PC-9 (cell line): Measurements from ENCODE around the gene SLCO4A1. TPM values are rescaled to one million over a fixed set of nuclear protein-coding genes. Genes with fewer than 3 reads are reported as not detected.

Experiments
- BruUV-seq: library from RNA; stranded (reverse); fragments of 400-500 nt; replicated peaks from 2 replicates; lab custom pipeline; 2021; lab: Mats Ljungman, UMichigan
- CTCF ChIA-PET: fragments of 300-600 bp; sonication (Branson Sonifier 250); formaldehyde crosslinking; loops from one replicate; lab custom pipeline; 2022; ENCODE audit warnings: antibody characterized with exemption; lab: Charles Lee
- POLR2A ChIA-PET: fragments of 300-600 bp; sonication (Branson Sonifier 250); formaldehyde crosslinking; loops from one replicate; lab custom pipeline; 2022; ENCODE audit warnings: antibody characterized with exemption; ENCODE audit not compliant: unreplicated experiment; lab: Charles Lee
- DNase-seq, 2 experiments: peaks; one replicate each; pipeline versions ENCODE4 v3.0.0 to v3.0.0-alpha.2; 2015 to 2022; ENCODE audit warnings: mixed read lengths in 1 of 2
- H2AFZ ChIP-seq: fragments of 200-600 bp; sonication (generic); 2 replicates; pipeline ENCODE4 v1.8.1; 2017; ENCODE audit warnings: antibody characterized with exemption
- H3F3A ChIP-seq: fragments of 200-600 bp; sonication (generic); 2 replicates; pipeline ENCODE4 v1.8.1; 2017; ENCODE audit warnings: antibody characterized with exemption, mild to moderate bottlenecking, low read depth; ENCODE audit not compliant: insufficient read depth
- H3K27ac ChIP-seq: fragments of 200-600 bp; sonication (generic); 2 replicates; pipeline ENCODE4 v1.6.1; 2016; ENCODE audit warnings: mixed run types
- H3K27me3 ChIP-seq: fragments of 200-600 bp; sonication (generic); 2 replicates; pipeline ENCODE4 v1.6.1; 2016; ENCODE audit warnings: low read depth, mixed run types; ENCODE audit not compliant: insufficient read depth
- H3K36me3 ChIP-seq: fragments of 200-600 bp; sonication (generic); 2 replicates; pipeline ENCODE4 v1.6.1; 2016; ENCODE audit warnings: low read depth, mixed run types
- H3K4me1 ChIP-seq: fragments of 200-600 bp; sonication (generic); replicated peaks from 2 replicates; pipeline ENCODE4 v1.6.1; 2016; ENCODE audit warnings: mixed run types; ENCODE audit not compliant: insufficient read depth
- H3K4me2 ChIP-seq: fragments of 200-600 bp; sonication (generic); 2 replicates; pipeline ENCODE4 v1.6.1; 2017; ENCODE audit warnings: mixed run types
- H3K4me3 ChIP-seq: fragments of 200-600 bp; sonication (generic); 2 replicates; pipeline ENCODE4 v1.6.1; 2016; ENCODE audit warnings: mixed run types
- H3K79me2 ChIP-seq: fragments of 200-600 bp; sonication (generic); 2 replicates; pipeline ENCODE4 v1.6.1; 2017; ENCODE audit warnings: low read depth, mixed run types
- H3K9me2 ChIP-seq: fragments of 200-600 bp; sonication (generic); 2 replicates; pipeline ENCODE4 v1.8.1; 2017; ENCODE audit warnings: mild to moderate bottlenecking; ENCODE audit not compliant: insufficient read depth
- H3K9me3 ChIP-seq: fragments of 200-600 bp; sonication (generic); 2 replicates; pipeline ENCODE4 v1.8.1; 2016; ENCODE audit warnings: low read depth; ENCODE audit not compliant: insufficient read depth
- H4K20me1 ChIP-seq: fragments of 200-600 bp; sonication (generic); 2 replicates; pipeline ENCODE4 v1.8.1; 2017; ENCODE audit not compliant: insufficient read depth
- EZH2 ChIP-seq: fragments of 200-600 bp; sonication (generic); IDR thresholded peaks from 2 replicates; pipeline ENCODE4 v1.8.0; 2017; ENCODE audit warnings: antibody characterized with exemption, low read depth
- intact Hi-C: fragments of 100-400 bp; cut with micrococcal nuclease; formaldehyde crosslinking; loops from one replicate; pipeline ENCODE4 v1.10.0; 2022; ENCODE audit not compliant: unreplicated experiment
- total RNA-seq: library from RNA; stranded (reverse); gene quantifications from 2 replicates; pipeline ENCODE4 v1.2.3, GENCODE V29; 2021
- TF ChIP-seq, protein P1 (sequence below): fragments of 200-600 bp; sonication (generic); conservative IDR thresholded peaks from 2 replicates; pipeline ENCODE4 v1.6.1; 2017; ENCODE audit warnings: mixed run types, antibody characterized with exemption, mild to moderate bottlenecking, moderate library complexity

The SLCO4A1 gene
- total RNA-seq, 1 experiment from 2014 or later, result 19.3 TPM

DNA sequence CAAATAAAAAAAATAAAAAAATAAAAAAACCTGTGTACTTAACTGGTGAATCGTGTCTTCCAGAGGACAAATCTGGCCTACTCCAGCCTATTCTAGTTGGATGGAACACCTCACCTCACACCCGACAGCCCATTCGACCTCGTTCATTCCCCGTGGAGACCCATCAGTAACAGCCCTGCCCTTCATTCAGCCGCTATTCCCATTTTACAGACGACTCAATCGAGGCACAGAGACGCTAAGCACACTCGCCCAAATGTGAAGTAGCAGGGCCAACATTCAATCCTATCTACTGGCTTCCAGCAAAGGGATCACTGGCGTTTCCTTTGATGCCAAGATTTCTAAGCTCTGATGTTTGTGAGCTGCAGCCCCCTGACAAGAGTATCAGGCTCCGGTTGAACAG is 64.6 kb downstream of the SLCO4A1 start:
- no TSS peak for BruUV-seq
- TF ChIP-seq, protein P1, sequence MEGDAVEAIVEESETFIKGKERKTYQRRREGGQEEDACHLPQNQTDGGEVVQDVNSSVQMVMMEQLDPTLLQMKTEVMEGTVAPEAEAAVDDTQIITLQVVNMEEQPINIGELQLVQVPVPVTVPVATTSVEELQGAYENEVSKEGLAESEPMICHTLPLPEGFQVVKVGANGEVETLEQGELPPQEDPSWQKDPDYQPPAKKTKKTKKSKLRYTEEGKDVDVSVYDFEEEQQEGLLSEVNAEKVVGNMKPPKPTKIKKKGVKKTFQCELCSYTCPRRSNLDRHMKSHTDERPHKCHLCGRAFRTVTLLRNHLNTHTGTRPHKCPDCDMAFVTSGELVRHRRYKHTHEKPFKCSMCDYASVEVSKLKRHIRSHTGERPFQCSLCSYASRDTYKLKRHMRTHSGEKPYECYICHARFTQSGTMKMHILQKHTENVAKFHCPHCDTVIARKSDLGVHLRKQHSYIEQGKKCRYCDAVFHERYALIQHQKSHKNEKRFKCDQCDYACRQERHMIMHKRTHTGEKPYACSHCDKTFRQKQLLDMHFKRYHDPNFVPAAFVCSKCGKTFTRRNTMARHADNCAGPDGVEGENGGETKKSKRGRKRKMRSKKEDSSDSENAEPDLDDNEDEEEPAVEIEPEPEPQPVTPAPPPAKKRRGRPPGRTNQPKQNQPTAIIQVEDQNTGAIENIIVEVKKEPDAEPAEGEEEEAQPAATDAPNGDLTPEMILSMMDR, result no peak
- TF ChIP-seq EZH2, result no peak
- Histone ChIP-seq H3K4me1 (peaks cover 53% of the 10 kb centered on the region), H3K9me3 (no peaks in the 10 kb centered on the region), H3K27me3 (no peaks in the 10 kb centered on the region), H3K4me2 (no peak overlapping the region), H3K36me3 (no peaks in the 10 kb centered on the region), H4K20me1 (no peaks in the 10 kb centered on the region), H2AFZ (no peak overlapping the region), H3F3A (peaks cover 34% of the 10 kb centered on the region), H3K4me3 (no peak overlapping the region), H3K27ac (no peak overlapping the region), H3K79me2 (peaks cover 18% of the 10 kb centered on the region), H3K9me2 (no peaks in the 10 kb centered on the region)
- ChIA-PET POLR2A (no interaction called here), CTCF (no interaction called here)
- intact Hi-C loops, result no loop called here
- no peak for DNase-seq

DNA sequence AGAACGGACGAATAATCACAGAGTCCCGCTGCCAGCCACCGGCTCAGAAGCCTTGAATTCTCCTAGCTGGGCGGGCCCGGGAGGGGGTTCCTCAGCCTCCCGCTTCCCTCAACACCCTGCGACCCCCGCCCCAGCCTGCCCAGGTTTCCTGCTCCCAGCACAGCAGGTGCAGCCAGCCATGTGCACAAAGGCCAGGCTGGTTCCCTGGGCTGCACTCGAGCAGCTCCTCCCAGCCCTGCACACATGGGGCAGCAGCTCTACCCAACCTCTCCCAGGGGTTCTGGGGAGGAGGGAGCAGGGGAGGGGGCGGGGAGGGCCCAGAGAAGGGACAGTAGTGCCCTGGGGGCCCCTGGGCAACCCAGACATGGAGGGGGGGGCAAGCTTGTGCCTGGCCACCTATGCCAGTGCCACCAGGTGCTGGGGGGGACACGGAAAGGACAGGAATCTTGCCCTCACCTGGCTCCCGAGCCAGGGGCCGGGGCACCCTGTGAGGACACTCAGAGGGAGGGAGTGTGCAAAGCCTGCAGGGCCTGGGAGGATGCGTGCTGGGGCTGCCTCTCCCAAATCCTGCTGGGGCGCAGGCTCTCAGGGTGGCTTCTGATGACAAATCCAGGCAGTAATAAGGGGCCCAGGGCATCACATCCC is 65.1 kb downstream of the SLCO4A1 start:
- TF ChIP-seq, protein P1, result no peak
- no peak for TF ChIP-seq EZH2
- CTCF ChIA-PET, result no interaction called here

DNA sequence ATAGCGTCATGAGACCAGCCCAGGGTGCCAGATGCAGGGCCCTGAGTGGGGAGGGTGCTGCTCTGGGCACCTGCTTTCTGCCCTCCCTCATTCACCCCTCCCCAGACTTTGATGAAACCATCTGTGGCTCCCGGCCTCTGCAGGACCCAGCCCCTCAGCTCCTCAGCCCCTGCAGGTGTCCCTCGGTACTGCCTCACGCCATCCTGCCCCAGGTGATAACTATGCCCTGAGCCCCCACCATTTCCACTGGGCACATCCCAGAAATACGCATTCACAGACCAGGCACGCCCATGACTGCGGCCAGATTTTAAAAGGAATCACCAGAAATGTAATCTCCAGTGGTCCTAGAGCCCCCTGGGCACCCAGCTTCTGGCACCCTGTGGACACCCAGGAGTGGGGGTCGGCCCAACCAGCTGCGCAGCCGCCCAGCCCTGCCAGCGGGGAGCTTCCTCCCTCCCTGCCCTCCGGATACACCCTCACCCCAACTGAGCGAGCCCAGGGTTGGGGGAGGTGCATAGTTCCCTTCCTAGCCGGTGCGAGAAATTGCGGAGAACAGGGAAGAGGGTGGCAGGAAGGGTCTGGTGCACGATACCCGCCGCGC is 65.7 kb downstream of the SLCO4A1 start:
- H3K4me2 ChIP-seq, result peak overlapping the region; percentile 73
- TF ChIP-seq EZH2, result no peak
- TF ChIP-seq, protein P1, result peak; percentile 67

More for the DNA sequence above, 65.1 kb downstream of the SLCO4A1 start:
- H3K4me3 ChIP-seq, result no peak overlapping the region
- no peak for DNase-seq
- H3K4me2 ChIP-seq, result peak overlapping the region; percentile 73; the same call in 1 of the 2 replicates
- H4K20me1 ChIP-seq, result no peaks in the 10 kb centered on the region
- no peak overlapping the region for H3K27ac ChIP-seq
- H3K27me3 ChIP-seq, result no peaks in the 10 kb centered on the region
- H3K4me1 ChIP-seq, result peaks cover 55% of the 10 kb centered on the region
- POLR2A ChIA-PET, result no interaction called here
- H3K9me3 ChIP-seq, result no peaks in the 10 kb centered on the region
- no peak overlapping the region for H2AFZ ChIP-seq
- peaks cover 22% of the 10 kb centered on the region for H3K79me2 ChIP-seq
- peaks cover 40% of the 10 kb centered on the region for H3F3A ChIP-seq
- intact Hi-C loops, result no loop called here
- BruUV-seq, result no TSS peak
- no peaks in the 10 kb centered on the region for H3K9me2 ChIP-seq
- H3K36me3 ChIP-seq, result no peaks in the 10 kb centered on the region

More for the DNA sequence above, 65.7 kb downstream of the SLCO4A1 start:
- ChIA-PET POLR2A (no interaction called here), CTCF (no interaction called here)
- Histone ChIP-seq H3K9me3 (no peaks in the 10 kb centered on the region), H2AFZ (no peak overlapping the region), H3K79me2 (peaks cover 28% of the 10 kb centered on the region), H4K20me1 (no peaks in the 10 kb centered on the region), H3K27me3 (no peaks in the 10 kb centered on the region), H3K27ac (no peak overlapping the region), H3K4me3 (peak overlapping the region; percentile 53; the same call in 1 of the 2 replicates), H3K9me2 (no peaks in the 10 kb centered on the region), H3F3A (peaks cover 40% of the 10 kb centered on the region), H3K4me1 (peaks cover 49% of the 10 kb centered on the region), H3K36me3 (no peaks in the 10 kb centered on the region)
- no peak for DNase-seq
- no TSS peak for BruUV-seq
- intact Hi-C loops, result no loop called here
